Right lobe of liver (tissue), 6 donors: ENCODE data around the gene TBRG4. TPM values are rescaled to one million over a fixed set of nuclear protein-coding genes. Genes with fewer than 3 reads are reported as not detected.
A peak's percentile ranks its signal among the peaks of the same experiment; 100 is the strongest.

Experiments
- ATAC-seq, 4 donors: fragments of 200-7000 bp; cut with Tn5 transposase; one replicate each; pipeline ENCODE4 v1.9.1; 2020; ENCODE audit warnings: mild to moderate bottlenecking in 4 of 4, moderate library complexity in 4 of 4
- DNase-seq, 3 donors: peaks; one replicate each; pipeline ENCODE4 v3.0.0-alpha.2; 2020
- H3K27ac ChIP-seq, 3 donors: fragments of 200-600 bp; one replicate each; pipeline ENCODE4 v1.8.0; 2022
- H3K27me3 ChIP-seq, 2 donors: fragments of 200-600 bp; one replicate each; pipeline ENCODE4 v1.8.0; 2022
- H3K36me3 ChIP-seq, 4 donors: fragments of 200-600 bp; sonication (generic) in 1 of 4; one replicate each; pipeline versions ENCODE4 v1.5.1 to v1.8.0; 2017 to 2022; ENCODE audit warnings: control low read depth in 1 of 4
- H3K4me1 ChIP-seq, 4 donors: fragments of 200-600 bp; sonication (generic) in 1 of 4; one replicate each; pipeline versions ENCODE4 v1.5.1 to v1.8.0; 2017 to 2022; ENCODE audit warnings: control low read depth in 1 of 4
- H3K4me3 ChIP-seq, 3 donors: fragments of 200-600 bp; one replicate each; pipeline ENCODE4 v1.8.0; 2022
- H3K9me3 ChIP-seq, 4 donors: fragments of 200-600 bp; sonication (generic) in 1 of 4; one replicate each; pipeline versions ENCODE4 v1.5.1 to v1.8.0; 2017 to 2022; ENCODE audit warnings: control low read depth in 1 of 4
- CTCF ChIP-seq, 4 donors: fragments of 200-600 bp in 3 of 4; fragments of 450-650 bp in 1 of 4; IDR thresholded peaks; one replicate each; pipeline versions ENCODE4 v1.5.1 to v1.8.0; 2016 to 2022; ENCODE audit warnings: antibody characterized with exemption in 4 of 4, mild to moderate bottlenecking in 2 of 4
- POLR2A ChIP-seq: fragments of 450-650 bp; IDR thresholded peaks from one replicate; pipeline ENCODE4 v1.6.1; 2017; ENCODE audit warnings: antibody characterized with exemption, mild to moderate bottlenecking
- WGBS: methylation state at CpG from one replicate; pipeline ENCODE4 v1.1.6; 2018; ENCODE audit warnings: low coverage, low lambda C conversion rate; ENCODE audit not compliant: insufficient coverage; ENCODE audit errors: missing lambda C conversion rate; 5-methylcytosine and 5-hydroxymethylcytosine counted together
- intact Hi-C, 2 donors: fragments of 100-400 bp; cut with DNase I; formaldehyde crosslinking; loops; one replicate each; pipeline versions ENCODE4 v1.11.2 to v1.14.1; 2022
- total RNA-seq, 6 experiments: library from RNA; depleted of rRNA in 2 of 6; stranded (reverse); fragments of >200 nt in 2 of 6; fragmentation: NEBNext Ultra II Directional in 3 of 6; extraction: Animal tissue kit (Norgen Biotek cat#: 25700) in 3 of 6; gene quantifications; one replicate each; pipeline versions ENCODE4 v1.1.0 to v1.2.4, GENCODE V29; 2016 to 2023
- donor health status: DM: no; HTN: yes; CAD: no.
- donor health status: DM: no; HTN: no; CAD: no.
- donor health status: DM: no; HTN: no; CAD: no.
- donor health status: DM: no; HTN: yes; CAD: no.
- donor health status: DM: no; HTN: yes; CAD: no.

Gene TBRG4
- total RNA-seq, 6 experiments from 2014 or later, result 33.0 to 57.1 (median 41.7) TPM

- Histone ChIP-seq H3K27me3 (no peaks in the 10 kb centered on the region), H3K4me3 (peak overlapping the region; percentile 23 to 40 (median 38)), H3K27ac (peak overlapping the region in 1 of 3 donors; percentile 0), H3K36me3 (no peaks in the 10 kb centered on the region), H3K9me3 (no peaks in the 10 kb centered on the region), H3K4me1 (no peaks in the 10 kb centered on the region)
- intact Hi-C loops, result loop anchor here (10.0 kb wide), 2 partner anchors 106 to 706 kb away; no protein-coding TSS in a partner anchor
- ATAC-seq (no peak), DNase-seq (no peak)
- no peak for TF ChIP-seq POLR2A
- TF ChIP-seq CTCF (IDR thresholded peaks at IDR 0.05), result no peak
- WGBS, result 67% methylated on average over 1 of the region's 1 CpG
Measured at GRCh38 chr7:45158471-45158870, 47.0 kb upstream of the TBRG4 start.

GRCh38 chr7:45157653-45158401 is 46.3 kb upstream of the TBRG4 start, which contains the start of gene RAMP3:
TSS of gene RAMP3 (plus strand) at chr7:45157791. CDS start at chr7:45157829, 38 bp downstream.
- ATAC-seq (peak in 3 of 4 donors; percentile 27 to 44 (median 31)), DNase-seq (no peak)
- H3K9me3 ChIP-seq, result no peaks in the 10 kb centered on the region
- TF ChIP-seq CTCF (IDR thresholded peaks at IDR 0.05), result no peak
- no peak for TF ChIP-seq POLR2A
- WGBS, result 26% methylated on average over 6 of the region's 56 CpGs
- intact Hi-C loops, result loop anchor here (10.0 kb wide), 2 partner anchors 107 to 707 kb away; no protein-coding TSS in a partner anchor
- no peaks in the 10 kb centered on the region for H3K27me3 ChIP-seq
- H3K4me3 ChIP-seq, result peak within 1 kb of the TSS; percentile 23 to 40 (median 38)
- peak within 1 kb of the TSS; percentile 0 to 28 (median 11) for H3K27ac ChIP-seq
- H3K4me1 ChIP-seq, result no peaks in the 10 kb centered on the region
- H3K36me3 ChIP-seq, result no peaks in the 10 kb centered on the region

GRCh38 chr7:45157286-45157652 is 45.8 kb upstream of the TBRG4 start:
- 16% methylated on average over 13 of the region's 14 CpGs for WGBS
- Histone ChIP-seq H3K27ac (no peak overlapping the region), H3K9me3 (no peaks in the 10 kb centered on the region), H3K4me1 (no peaks in the 10 kb centered on the region), H3K27me3 (no peaks in the 10 kb centered on the region), H3K4me3 (peak overlapping the region in 2 of 3 donors; percentile 23 to 40), H3K36me3 (no peaks in the 10 kb centered on the region)
- TF ChIP-seq CTCF (IDR thresholded peaks at IDR 0.05), result no peak
- ATAC-seq (no peak), DNase-seq (no peak)
- intact Hi-C loops, result loop anchor here (10.0 kb wide), 2 partner anchors 108 to 708 kb away; no protein-coding TSS in a partner anchor

GRCh38 chr7:45156516-45157272 is 45.2 kb upstream of the TBRG4 start:
- Histone ChIP-seq H3K9me3 (no peaks in the 10 kb centered on the region), H3K27me3 (no peaks in the 10 kb centered on the region), H3K27ac (no peak overlapping the region), H3K36me3 (no peaks in the 10 kb centered on the region), H3K4me3 (no peak overlapping the region), H3K4me1 (no peaks in the 10 kb centered on the region)
- TF ChIP-seq CTCF (IDR thresholded peaks at IDR 0.05), result no peak
- TF ChIP-seq POLR2A, result no peak
- 67% methylated on average over 6 of the region's 8 CpGs for WGBS
- ATAC-seq (no peak), DNase-seq (no peak)
- intact Hi-C loops, result loop anchor here (10.0 kb wide), 2 partner anchors 108 to 708 kb away; no protein-coding TSS in a partner anchor
